Stimulated activated naive CD8-positive, alpha-beta T cell treated with anti-CD3 and anti-CD28 coated beads, Interleukin-15, Interleukin-2, amounts not matched to agents 100 ng/mL and 50 ng/mL, for 24 hours (primary cell): ENCODE measurements around the gene AMELY.
"Not testable (repeated sequence)": the region's sequence is repeated elsewhere in the genome, so short reads cannot be mapped to it uniquely, and the experiment has no call there.

Experiments used
- H3K27ac Mint-ChIP-seq: one replicate; pipeline ENCODE4 v1.8.0; 2021; ENCODE audit warnings: mild to moderate bottlenecking, mixed read lengths
- H3K27me3 Mint-ChIP-seq: one replicate; pipeline ENCODE4 v1.8.0; 2021; ENCODE audit warnings: mixed read lengths
- H3K36me3 Mint-ChIP-seq: one replicate; pipeline ENCODE4 v1.8.0; 2021; ENCODE audit warnings: low read depth, mixed read lengths
- H3K4me1 Mint-ChIP-seq: one replicate; pipeline ENCODE4 v1.8.0; 2021; ENCODE audit warnings: low read depth, mixed read lengths
- H3K4me3 Mint-ChIP-seq: one replicate; pipeline ENCODE4 v1.8.0; 2021; ENCODE audit warnings: mild to moderate bottlenecking, mixed read lengths
- H3K9me3 Mint-ChIP-seq: one replicate; pipeline ENCODE4 v1.8.0; 2021; ENCODE audit warnings: mixed read lengths

Gene AMELY

GRCh38 chrY:6902116-6902515 is 9.4 kb downstream of the AMELY start:
- not testable (repeated sequence) for H3K9me3 Mint-ChIP-seq, H3K27ac Mint-ChIP-seq, H3K36me3 Mint-ChIP-seq, H3K4me3 Mint-ChIP-seq, H3K4me1 Mint-ChIP-seq, H3K27me3 Mint-ChIP-seq

DNA sequence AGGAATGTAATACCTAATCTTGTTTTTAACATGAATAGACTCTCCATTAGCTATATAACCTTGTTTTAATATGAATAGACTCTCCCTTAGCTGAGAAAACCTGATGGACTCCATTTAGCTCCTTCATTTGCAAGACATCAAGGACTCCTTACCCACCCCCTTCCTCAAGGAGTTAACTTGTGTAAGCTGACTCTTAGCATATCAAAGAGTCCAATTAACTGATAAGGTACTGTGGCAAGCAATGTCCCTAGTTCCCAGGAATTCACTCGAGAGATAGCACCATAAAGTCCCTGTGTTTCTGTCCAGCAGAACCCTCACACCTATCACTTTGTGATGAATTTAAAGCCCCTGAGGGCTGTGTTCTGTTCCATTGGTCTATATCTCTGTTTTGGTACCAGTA is 16.3 kb downstream of the AMELY start:
- Mint-ChIP-seq H3K36me3 (no peaks in the 10 kb centered on the region), H3K4me3 (no peak overlapping the region), H3K9me3 (no peaks in the 10 kb centered on the region), H3K27ac (no peak overlapping the region), H3K27me3 (no peaks in the 10 kb centered on the region), H3K4me1 (no peaks in the 10 kb centered on the region)

- Mint-ChIP-seq H3K36me3 (no peaks in the 10 kb centered on the region), H3K4me3 (no peak overlapping the region), H3K9me3 (no peaks in the 10 kb centered on the region), H3K4me1 (no peaks in the 10 kb centered on the region), H3K27me3 (no peaks in the 10 kb centered on the region), H3K27ac (no peak overlapping the region)
Observed at GRCh38 chrY:6894496-6894895, 17.1 kb downstream of the AMELY start.

DNA sequence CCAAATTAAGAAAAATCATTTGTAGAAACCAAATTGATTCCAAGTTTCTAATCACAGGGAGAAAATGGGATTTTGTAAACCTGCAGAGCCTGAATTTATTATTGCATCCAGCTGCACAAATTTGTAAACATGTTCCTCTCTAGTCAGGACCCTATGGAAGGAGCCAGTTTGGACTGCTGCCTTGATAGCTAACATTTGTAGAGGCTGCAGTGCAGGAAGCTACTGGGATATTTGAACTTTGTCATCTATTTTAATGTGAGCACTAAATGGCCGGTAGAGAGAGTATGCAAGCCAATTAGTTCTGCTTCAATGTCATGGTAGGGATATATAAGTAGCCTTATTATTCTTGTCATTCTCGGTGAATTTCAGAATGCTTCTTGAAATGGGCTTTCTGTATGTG is 62.2 kb downstream of the AMELY start:
- Mint-ChIP-seq H3K27me3 (no peaks in the 10 kb centered on the region), H3K9me3 (no peaks in the 10 kb centered on the region), H3K4me1 (no peaks in the 10 kb centered on the region), H3K27ac (no peak overlapping the region), H3K4me3 (no peak overlapping the region), H3K36me3 (no peaks in the 10 kb centered on the region)

DNA sequence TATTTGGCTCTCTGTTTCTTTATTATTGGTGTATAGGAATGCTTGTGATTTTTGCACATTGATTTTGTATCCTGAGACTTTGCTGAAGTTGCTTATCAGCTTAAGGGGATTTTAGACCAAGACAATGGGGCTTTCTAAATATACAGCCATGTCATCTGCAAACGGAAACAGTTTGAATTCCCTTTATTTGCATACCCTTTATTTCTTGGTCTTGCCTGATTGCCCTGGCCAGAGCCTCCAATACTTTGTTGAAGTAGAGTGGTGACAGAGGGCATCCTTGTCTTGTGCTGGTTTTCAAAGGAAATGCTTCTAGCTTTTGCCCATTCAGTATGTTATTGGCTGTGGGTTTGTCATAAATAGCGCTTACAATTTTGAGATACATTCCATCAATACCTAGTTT is 68.9 kb downstream of the AMELY start:
- H3K4me3 Mint-ChIP-seq = not testable (repeated sequence)

More for the DNA sequence above, 68.9 kb downstream of the AMELY start:
- H3K9me3 Mint-ChIP-seq, H3K36me3 Mint-ChIP-seq, H3K27me3 Mint-ChIP-seq, H3K27ac Mint-ChIP-seq, H3K4me1 Mint-ChIP-seq: not testable (repeated sequence)
